Lung (tissue), 12 donors: ENCODE data around the gene KRT7. TPM values are rescaled to one million over a fixed set of nuclear protein-coding genes. Genes with fewer than 3 reads are reported as not detected.

Source experiments
- ATAC-seq: fragments of 200-7000 bp; cut with Tn5 transposase; one replicate; pipeline ENCODE4 v1.9.1; 2020; ENCODE audit warnings: moderate number of reproducible peaks; ENCODE audit not compliant: insufficient read depth, low FRiP score
- DNase-seq, 3 donors: peaks; one replicate each; pipeline ENCODE4 v3.0.0-alpha.2; 2013 to 2017
- H3K27ac ChIP-seq, 2 donors: one replicate each; pipeline ENCODE4 v1.5.1; 2013; ENCODE audit warnings: mild to moderate bottlenecking in 2 of 2, moderate library complexity in 2 of 2, control low read depth in 1 of 2, inconsistent platforms in 1 of 2, low read depth in 1 of 2, low read length in 1 of 2
- H3K27me3 ChIP-seq, 3 donors: one replicate each; pipeline ENCODE4 v1.5.1; 2013; ENCODE audit warnings: low read length in 2 of 3; ENCODE audit not compliant: control insufficient read depth in 3 of 3, insufficient read depth in 3 of 3
- H3K36me3 ChIP-seq, 4 donors: one replicate each; pipeline ENCODE4 v1.5.1; 2013; ENCODE audit warnings: low read length in 4 of 4, mild to moderate bottlenecking in 1 of 4, moderate library complexity in 1 of 4; ENCODE audit not compliant: control insufficient read depth in 4 of 4, insufficient read depth in 4 of 4
- H3K4me1 ChIP-seq, 5 donors: one replicate each; pipeline ENCODE4 v1.5.1; 2013; ENCODE audit warnings: low read length in 5 of 5, mild to moderate bottlenecking in 2 of 5, moderate library complexity in 1 of 5; ENCODE audit not compliant: control insufficient read depth in 5 of 5, insufficient read depth in 5 of 5
- H3K4me3 ChIP-seq: one replicate; pipeline ENCODE4 v1.5.1; 2013; ENCODE audit warnings: mild to moderate bottlenecking, control low read depth, moderate library complexity
- H3K9ac ChIP-seq, 2 donors: one replicate each; pipeline ENCODE4 v1.5.1; 2013; ENCODE audit warnings: low read length in 2 of 2, control low read depth in 1 of 2; ENCODE audit not compliant: insufficient read depth in 1 of 2
- H3K9me3 ChIP-seq, 4 donors: one replicate each; pipeline ENCODE4 v1.5.1; 2013; ENCODE audit warnings: low read length in 3 of 4, mild to moderate bottlenecking in 1 of 4, moderate library complexity in 1 of 4; ENCODE audit not compliant: control insufficient read depth in 4 of 4, insufficient read depth in 3 of 4
- WGBS, 2 donors: extraction: QIAGEN DNeasy Blood & Tissue Kit; methylation state at CpG; one replicate each; pipeline ENCODE4 v1.1.7; 2013; 5-methylcytosine and 5-hydroxymethylcytosine counted together
- polyA plus RNA-seq, 2 donors: library from polyadenylated mRNA; stranded (reverse); fragments of 200-250 nt; gene quantifications; one replicate each; pipeline ENCODE4 v1.2.1, GENCODE V29; 2013
- total RNA-seq, 2 donors: library from RNA; depleted of rRNA in 1 of 2; stranded (reverse); fragments of >200 nt in 1 of 2; gene quantifications; one replicate each; pipeline ENCODE4 v1.2.1, GENCODE V29; 2014 to 2021
- TF ChIP-seq, protein P1 (sequence below): IDR thresholded peaks from 2 replicates; pipeline ENCODE4 v1.5.1; 2012; ENCODE audit warnings: mild to moderate bottlenecking; ENCODE audit errors: control extremely low read depth, extremely low read depth
- donor health status: control.
- donor health status: control.
- donor health status: Bipolar disorder and iron deficiency.
- donor health status: healthy.
- donor health status: DM: yes; HTN: yes; CAD: no.

Gene KRT7
- total and polyA plus RNA-seq, 4 donors, result 33.6 to 1,415 (median 1,306) TPM

DNA sequence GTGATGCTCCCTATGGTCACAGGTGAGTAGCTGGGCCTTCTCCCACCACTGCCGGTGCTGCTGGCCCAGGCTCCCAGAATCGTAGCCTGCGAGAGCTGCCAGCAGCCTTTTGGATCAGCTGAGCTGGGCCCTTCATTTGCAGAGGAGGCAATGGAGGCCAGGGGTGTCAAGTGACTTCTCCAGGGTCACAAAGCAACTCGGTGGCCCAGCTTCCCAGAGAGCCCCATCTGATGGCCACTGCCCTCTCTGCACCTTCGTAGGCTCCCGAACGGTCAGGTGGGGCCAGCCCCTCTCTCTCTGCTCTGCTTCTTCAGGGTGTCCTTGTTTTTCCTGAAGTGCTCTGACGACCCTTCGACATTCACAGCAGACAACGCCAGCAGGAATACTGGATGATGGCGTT lies 45.8 kb upstream of the KRT7 start:
- Histone ChIP-seq H3K4me1 (peaks cover 0 to 32% (median 6%) of the 10 kb centered on the region in 5 donors), H3K27ac (no peak overlapping the region), H3K4me3 (no peak overlapping the region), H3K9ac (no peak overlapping the region), H3K27me3 (no peaks in the 10 kb centered on the region), H3K9me3 (no peaks in the 10 kb centered on the region), H3K36me3 (no peaks in the 10 kb centered on the region)
- WGBS, 2 donors, result 92 to 93% methylated on average over 11 of the region's 11 CpGs
- TF ChIP-seq, protein P1, sequence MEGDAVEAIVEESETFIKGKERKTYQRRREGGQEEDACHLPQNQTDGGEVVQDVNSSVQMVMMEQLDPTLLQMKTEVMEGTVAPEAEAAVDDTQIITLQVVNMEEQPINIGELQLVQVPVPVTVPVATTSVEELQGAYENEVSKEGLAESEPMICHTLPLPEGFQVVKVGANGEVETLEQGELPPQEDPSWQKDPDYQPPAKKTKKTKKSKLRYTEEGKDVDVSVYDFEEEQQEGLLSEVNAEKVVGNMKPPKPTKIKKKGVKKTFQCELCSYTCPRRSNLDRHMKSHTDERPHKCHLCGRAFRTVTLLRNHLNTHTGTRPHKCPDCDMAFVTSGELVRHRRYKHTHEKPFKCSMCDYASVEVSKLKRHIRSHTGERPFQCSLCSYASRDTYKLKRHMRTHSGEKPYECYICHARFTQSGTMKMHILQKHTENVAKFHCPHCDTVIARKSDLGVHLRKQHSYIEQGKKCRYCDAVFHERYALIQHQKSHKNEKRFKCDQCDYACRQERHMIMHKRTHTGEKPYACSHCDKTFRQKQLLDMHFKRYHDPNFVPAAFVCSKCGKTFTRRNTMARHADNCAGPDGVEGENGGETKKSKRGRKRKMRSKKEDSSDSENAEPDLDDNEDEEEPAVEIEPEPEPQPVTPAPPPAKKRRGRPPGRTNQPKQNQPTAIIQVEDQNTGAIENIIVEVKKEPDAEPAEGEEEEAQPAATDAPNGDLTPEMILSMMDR, result no peak
- DNase-seq, result no peak
- no peak for ATAC-seq

DNA sequence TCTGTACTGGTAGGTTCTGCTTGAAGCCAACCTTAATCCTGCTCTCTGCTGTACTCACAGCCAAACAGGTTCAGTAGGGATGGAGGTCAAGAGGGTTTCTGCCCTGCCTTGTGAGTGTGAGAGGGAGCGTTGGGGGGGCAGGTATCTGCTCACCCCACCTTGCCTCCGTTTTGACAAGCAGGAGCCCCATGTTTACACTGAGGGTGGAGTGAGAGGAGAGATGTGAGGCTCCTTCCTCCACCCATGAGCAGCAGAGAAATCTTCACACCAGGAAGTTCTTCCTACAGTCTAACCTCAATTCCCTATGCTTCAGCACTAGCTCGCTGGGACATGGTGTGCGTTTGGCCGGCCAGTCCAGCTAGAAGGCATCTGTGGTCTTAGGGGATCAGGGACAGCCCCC lies 45.4 kb upstream of the KRT7 start:
- DNase-seq (no peak), ATAC-seq (no peak)
- Histone ChIP-seq H3K36me3 (no peaks in the 10 kb centered on the region), H3K4me3 (no peak overlapping the region), H3K9me3 (no peaks in the 10 kb centered on the region), H3K27ac (no peak overlapping the region), H3K9ac (no peak overlapping the region), H3K4me1 (peaks cover 0 to 35% (median 8%) of the 10 kb centered on the region in 5 donors), H3K27me3 (no peaks in the 10 kb centered on the region)
- TF ChIP-seq, protein P1, result no peak
- WGBS, 2 donors, result 87 to 89% methylated on average over 5 of the region's 5 CpGs

DNA sequence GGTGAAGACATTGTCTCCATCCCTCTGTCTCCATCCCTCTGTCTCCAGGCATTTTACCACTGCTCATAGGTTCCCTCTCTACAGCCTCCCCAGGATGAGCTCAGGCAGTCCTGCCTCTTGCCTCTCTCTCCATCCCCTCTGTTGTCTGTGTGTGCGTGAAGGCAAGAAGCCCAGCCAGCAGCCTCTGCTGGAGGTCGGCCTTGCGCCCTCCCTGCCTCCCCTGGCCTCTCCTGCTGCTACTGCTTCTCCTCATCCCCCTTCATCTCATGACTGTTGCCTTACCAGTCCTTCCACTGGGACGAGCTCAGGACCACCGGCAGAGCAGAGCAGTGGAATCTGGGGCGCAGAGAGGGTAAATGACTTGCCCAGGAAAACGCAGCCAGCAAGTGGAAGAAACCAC lies 44.4 kb upstream of the KRT7 start:
- no peak overlapping the region for H3K27ac ChIP-seq

More for the DNA sequence above, 44.4 kb upstream of the KRT7 start:
- Histone ChIP-seq H3K9ac (no peak overlapping the region), H3K4me3 (no peak overlapping the region), H3K4me1 (peaks cover 0 to 35% (median 14%) of the 10 kb centered on the region in 5 donors), H3K9me3 (no peaks in the 10 kb centered on the region), H3K27me3 (no peaks in the 10 kb centered on the region), H3K36me3 (no peaks in the 10 kb centered on the region)
- DNase-seq (no peak), ATAC-seq (no peak)
- 92 to 95% methylated on average over 7 of the region's 7 CpGs for WGBS, 2 donors
- TF ChIP-seq, protein P1, result no peak
